OCI-LY7 (cell line): Measurements from ENCODE around the gene HDGF. TPM values are rescaled to one million over a fixed set of nuclear protein-coding genes. Genes with fewer than 3 reads are reported as not detected.

Experiments used
- BruUV-seq: library from RNA; stranded (reverse); fragments of 400-500 nt; replicated peaks from 2 replicates; lab custom pipeline; 2021; lab: Mats Ljungman, UMichigan
- CTCF ChIA-PET: fragments of 300-600 bp; sonication (Branson Sonifier 250); formaldehyde crosslinking; loops from one replicate; lab custom pipeline; 2022; ENCODE audit warnings: antibody characterized with exemption; ENCODE audit not compliant: unreplicated experiment; lab: Charles Lee
- POLR2A ChIA-PET: fragments of 300-600 bp; sonication (Branson Sonifier 250); formaldehyde crosslinking; loops from one replicate; lab custom pipeline; 2022; ENCODE audit warnings: antibody characterized with exemption; lab: Charles Lee
- DNase-seq: peaks from one replicate; pipeline ENCODE4 v3.0.0-alpha.2; 2015; ENCODE audit warnings: low spot score
- H2AFZ ChIP-seq: fragments of 200-600 bp; sonication (generic), shearing (Covaris generic); 2 replicates; pipeline ENCODE4 v1.6.1; 2014; ENCODE audit warnings: mild to moderate bottlenecking, antibody characterized with exemption, low read length, moderate library complexity
- H3K27ac ChIP-seq: fragments of 200-600 bp; sonication (generic); 2 replicates; pipeline ENCODE4 v1.5.1; 2014; ENCODE audit warnings: mixed run types, low read depth, mild to moderate bottlenecking, moderate library complexity, low read length, inconsistent platforms; ENCODE audit not compliant: poor library complexity, severe bottlenecking
- H3K36me3 ChIP-seq: fragments of 200-600 bp; sonication (generic); 2 replicates; pipeline ENCODE4 v1.6.1; 2014; ENCODE audit warnings: mild to moderate bottlenecking, antibody characterized with exemption, low read length, moderate library complexity, mixed read lengths; ENCODE audit not compliant: insufficient read depth
- H3K4me1 ChIP-seq: fragments of 200-600 bp; sonication (generic); 2 replicates; pipeline ENCODE4 v1.5.1; 2014; ENCODE audit warnings: mild to moderate bottlenecking, low read length; ENCODE audit not compliant: insufficient read depth, poor library complexity, severe bottlenecking
- H3K4me2 ChIP-seq: fragments of 200-600 bp; sonication (generic); 2 replicates; pipeline ENCODE4 v1.6.1; 2014; ENCODE audit warnings: mild to moderate bottlenecking, low read length
- H3K4me3 ChIP-seq: fragments of 200-600 bp; sonication (generic); 2 replicates; pipeline ENCODE4 v1.5.1; 2014; ENCODE audit warnings: mild to moderate bottlenecking, low read depth, low read length; ENCODE audit not compliant: poor library complexity, severe bottlenecking
- H3K79me2 ChIP-seq: fragments of 200-600 bp; sonication (generic); 2 replicates; pipeline ENCODE4 v1.6.1; 2016; ENCODE audit warnings: low read depth, mild to moderate bottlenecking, low read length, moderate library complexity, mixed read lengths; ENCODE audit not compliant: insufficient read depth
- H3K9me2 ChIP-seq: fragments of 200-600 bp; sonication (generic); 2 replicates; pipeline ENCODE4 v1.6.1; 2016; ENCODE audit warnings: mild to moderate bottlenecking, low read length, mixed read lengths; ENCODE audit not compliant: insufficient read depth
- H3K9me3 ChIP-seq: fragments of 200-600 bp; sonication (generic); 2 replicates; pipeline ENCODE4 v1.6.1; 2014; ENCODE audit warnings: mild to moderate bottlenecking, mixed run types, low read length, mixed read lengths
- H4K20me1 ChIP-seq: fragments of 200-600 bp; sonication (generic); 2 replicates; pipeline ENCODE4 v1.6.1; 2014; ENCODE audit warnings: mild to moderate bottlenecking, antibody characterized with exemption, low read length, moderate library complexity, mixed read lengths; ENCODE audit not compliant: insufficient read depth
- CTCF ChIP-seq: fragments of 200-600 bp; sonication (generic); conservative IDR thresholded peaks from 2 replicates; pipeline ENCODE4 v1.5.1; 2014; ENCODE audit warnings: mild to moderate bottlenecking, antibody characterized with exemption, low read length, moderate library complexity, mixed read lengths
- EZH2phosphoT487 ChIP-seq: fragments of 200-600 bp; sonication (generic); IDR thresholded peaks from 2 replicates; pipeline ENCODE4 v1.6.1; 2018; ENCODE audit warnings: low read depth, borderline replicate concordance, mild to moderate bottlenecking, mixed run types, antibody characterized with exemption, low read length, moderate library complexity, mixed read lengths
- intact Hi-C: fragments of 100-400 bp; cut with micrococcal nuclease; formaldehyde crosslinking; loops from one replicate; pipeline ENCODE4 v1.10.0; 2022; ENCODE audit not compliant: unreplicated experiment
- total RNA-seq, 2 experiments: library from RNA; depleted of rRNA in 1 of 2; stranded (reverse); fragments of >200 nt in 1 of 2; shearing (Covaris generic) in 1 of 2; gene quantifications; 2 replicates each; pipeline ENCODE4 v1.2.3, GENCODE V29; 2014 to 2022

The HDGF gene
- total RNA-seq, 2 experiments from 2014 or later, result 291 to 329 TPM

DNA sequence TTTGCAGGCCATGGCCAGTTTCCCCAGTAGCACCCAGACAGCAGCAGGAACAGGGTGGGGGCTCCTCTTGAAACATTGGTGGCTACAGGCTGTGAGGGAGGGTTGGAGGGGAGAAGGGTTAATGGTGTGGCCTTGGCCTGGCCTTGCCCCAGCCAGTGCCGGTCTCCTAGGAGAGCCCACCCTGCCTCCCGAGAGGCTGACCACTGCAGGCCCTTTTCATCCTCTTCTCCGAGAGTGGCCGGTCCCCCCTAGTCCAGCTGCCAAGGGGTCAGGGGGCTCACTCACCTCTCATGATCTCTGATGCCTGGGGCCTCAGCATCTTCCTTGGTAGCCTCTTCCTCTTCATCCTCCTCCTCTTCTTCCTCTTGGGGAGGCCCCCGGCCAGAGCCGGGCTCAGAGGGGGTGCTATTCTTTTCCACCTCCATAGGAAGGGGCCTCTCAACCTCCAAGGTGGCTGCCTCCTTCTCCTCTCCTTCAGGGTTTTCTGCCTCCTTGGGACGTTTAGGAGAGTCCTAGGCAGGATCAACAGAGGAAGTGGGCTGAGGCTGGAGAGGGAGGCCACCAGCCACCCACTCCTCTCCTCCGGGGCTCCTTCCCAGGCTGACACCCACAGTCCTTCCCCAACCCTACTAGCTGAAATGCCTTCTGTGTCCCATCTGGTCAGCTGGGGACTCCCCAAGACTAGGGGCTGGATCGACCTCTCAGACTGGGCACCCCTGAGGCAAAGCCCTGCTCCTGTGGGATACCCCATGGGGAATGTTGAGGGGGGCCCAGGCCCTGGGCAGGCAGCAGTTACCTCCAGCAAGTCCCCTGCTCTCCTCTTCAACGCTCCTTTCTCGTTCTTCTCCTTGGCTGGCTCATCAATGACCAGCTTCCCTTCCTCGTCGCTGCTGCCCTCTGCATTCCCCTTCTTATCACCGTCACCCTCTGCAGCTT is 7.8 kb downstream of the HDGF start:
- H3K27ac ChIP-seq, result no peak overlapping the region
- no peak overlapping the region for H2AFZ ChIP-seq
- intact Hi-C loops, result no loop called here
- no peaks in the 10 kb centered on the region for H3K9me3 ChIP-seq
- H3K4me2 ChIP-seq, result no peak overlapping the region
- peaks cover 50% of the 10 kb centered on the region for H3K79me2 ChIP-seq
- TF ChIP-seq CTCF (no peak), EZH2phosphoT487 (no peak)
- H3K4me3 ChIP-seq, result no peak overlapping the region
- peaks cover 77% of the 10 kb centered on the region for H3K36me3 ChIP-seq
- peaks cover 52% of the 10 kb centered on the region for H3K4me1 ChIP-seq
- H3K9me2 ChIP-seq, result no peaks in the 10 kb centered on the region
- ChIA-PET CTCF (no interaction called here), POLR2A (no interaction called here)
- no TSS peak for BruUV-seq
- H4K20me1 ChIP-seq, result peaks cover 9% of the 10 kb centered on the region; the same call in 1 of the 2 replicates
- no peak for DNase-seq

GRCh38 chr1:156742801-156743200 is 8.7 kb downstream of the HDGF start:
- Histone ChIP-seq H4K20me1 (peaks cover 9% of the 10 kb centered on the region; the same call in 1 of the 2 replicates), H3K36me3 (peaks cover 78% of the 10 kb centered on the region), H3K9me2 (no peaks in the 10 kb centered on the region), H2AFZ (no peak overlapping the region), H3K4me2 (no peak overlapping the region), H3K4me3 (no peak overlapping the region), H3K4me1 (peaks cover 44% of the 10 kb centered on the region), H3K27ac (no peak overlapping the region), H3K9me3 (no peaks in the 10 kb centered on the region), H3K79me2 (peaks cover 42% of the 10 kb centered on the region)
- intact Hi-C loops, result loop anchor here (1.0 kb wide), 1 partner anchor 8 kb away; the partner anchor contains the start of gene HDGF
- TF ChIP-seq EZH2phosphoT487 (no peak), CTCF (no peak)
- CTCF ChIA-PET, result no interaction called here
- DNase-seq, result no peak
- BruUV-seq, result no TSS peak
- POLR2A ChIA-PET, result interaction anchor here (1.2 to 2.7 kb wide), 2 partner anchors 17 to 24 kb away, joined by 3 to 16 read pairs; partner anchors contain the start of gene PRCC
